HEK293 (cell line): Measurements from ENCODE around the gene LDLRAP1.

Experiments
- CTCF ChIP-seq: fragments of 450-650 bp; formaldehyde crosslinking; IDR thresholded peaks from 2 replicates; pipeline ENCODE4 v1.5.1; 2016; ENCODE audit warnings: missing biosample characterization, missing genetic modification characterization
- TRIM28 ChIP-seq: IDR thresholded peaks from 2 replicates; pipeline ENCODE4 v1.6.1; 2011; ENCODE audit warnings: low read length, control low read depth, borderline replicate concordance
- ZNF274 ChIP-seq, 2 experiments: fragments of 200-500 bp in 1 of 2; fragments of 450-650 bp in 1 of 2; sonication (Bioruptor generic) in 1 of 2; formaldehyde crosslinking in 1 of 2; IDR thresholded peaks; 2 replicates each; pipeline versions ENCODE4 v1.5.1 to v1.6.1; 2014 to 2016; ENCODE audit warnings: borderline replicate concordance in 1 of 2, inconsistent platforms in 1 of 2, low read length in 1 of 2, missing biosample characterization in 1 of 2, missing genetic modification characterization in 1 of 2
- ZNF335 ChIP-seq: fragments of 450-650 bp; formaldehyde crosslinking; conservative IDR thresholded peaks from 2 replicates; pipeline ENCODE4 v1.5.1; 2016; ENCODE audit warnings: missing biosample characterization, missing genetic modification characterization
- ZNF354C ChIP-seq: fragments of 450-650 bp; formaldehyde crosslinking; IDR thresholded peaks from 2 replicates; pipeline ENCODE4 v1.5.1; 2016; ENCODE audit warnings: missing biosample characterization, missing genetic modification characterization, low read depth, borderline replicate concordance
- ZSCAN18 ChIP-seq: fragments of 450-650 bp; formaldehyde crosslinking; IDR thresholded peaks from 2 replicates; pipeline ENCODE4 v1.5.1; 2016; ENCODE audit warnings: missing biosample characterization, missing genetic modification characterization

GRCh38 chr1:25550155-25550506 is 6.7 kb downstream of the LDLRAP1 start:
- no peak for TF ChIP-seq TRIM28
- no peak for TF ChIP-seq CTCF (tag by site-specific recombination)
- TF ChIP-seq ZNF335, result no peak
- TF ChIP-seq ZNF274 (IDR thresholded peaks at IDR 0.05; ENCODE audit: low read length), result no peak
- TF ChIP-seq ZNF274 (tag by site-specific recombination; IDR thresholded peaks at IDR 0.05; ENCODE audit: borderline replicate concordance), result no peak
- no peak for TF ChIP-seq ZNF354C (tag by site-specific recombination)
- no peak for TF ChIP-seq ZSCAN18 (tag by site-specific recombination)
